ENCODE data around the gene FARS2. TPM values are rescaled to one million over a fixed set of nuclear protein-coding genes. Genes with fewer than 3 reads are reported as not detected.
"Not testable (repeated sequence)": the region's sequence is repeated elsewhere in the genome, so short reads cannot be mapped to it uniquely, and the experiment has no call there.

FARS2 gene
- total RNA-seq, 2 donors from 2014 or later, result 15.4 to 15.7 TPM

GRCh38 chr6:5677219-5678000, 416.1 kb downstream of the FARS2 start:
- no peak for DNase-seq
- peak; percentile 92 for ATAC-seq
- intact Hi-C loops (cut with DNase I, micrococcal nuclease), result no loop called here

DNA sequence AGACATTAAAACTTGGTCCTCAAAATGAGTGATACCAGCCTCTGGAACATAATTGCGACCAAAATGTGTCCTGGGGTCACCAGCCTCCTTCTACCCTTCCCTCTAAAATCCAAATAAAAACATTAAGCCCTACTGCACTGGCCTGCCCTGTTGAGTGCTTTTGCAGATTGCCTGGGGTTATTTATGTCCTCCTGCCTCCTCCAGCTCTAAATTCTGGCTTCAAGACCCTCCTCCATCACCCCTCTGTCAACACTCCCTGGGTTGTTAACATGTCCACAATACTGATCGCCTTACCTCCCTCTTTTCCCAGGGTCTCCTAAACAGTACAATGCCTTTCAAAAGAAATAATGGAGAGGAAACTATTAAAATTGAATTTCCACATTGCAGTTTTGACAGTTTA, 418.0 kb downstream of the FARS2 start:
- DNase-seq (no peak), ATAC-seq (no peak)
- intact Hi-C loops (cut with DNase I, micrococcal nuclease), result no loop called here

- DNase-seq (no peak), ATAC-seq (no peak)
- intact Hi-C loops (cut with DNase I, micrococcal nuclease), result no loop called here
Measured at GRCh38 chr6:5679691-5680090, 418.4 kb downstream of the FARS2 start.

- no peak for DNase-seq
- intact Hi-C loops (cut with DNase I, micrococcal nuclease), result no loop called here
- no peak for ATAC-seq
Measured at GRCh38 chr6:5680095-5680494, 418.8 kb downstream of the FARS2 start.

DNA sequence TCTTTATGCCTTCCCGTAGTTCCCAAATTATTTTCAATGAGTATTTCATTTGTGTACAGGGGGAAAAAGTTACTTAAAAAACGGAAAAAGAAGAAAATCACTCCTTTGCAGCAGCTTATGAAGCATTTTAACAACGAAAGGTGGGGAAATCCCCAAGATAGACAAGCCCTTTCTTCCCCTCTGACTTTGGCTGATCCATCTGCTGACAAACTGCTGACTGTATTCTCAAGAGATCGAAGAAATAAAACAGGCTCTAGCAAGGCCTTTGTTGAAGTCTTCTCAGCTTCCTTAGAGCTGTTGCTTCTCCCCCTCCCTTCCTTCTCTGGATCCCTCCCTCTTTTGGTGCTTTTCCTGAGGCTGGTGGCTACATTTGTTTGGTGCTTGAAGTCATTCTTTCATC, 420.2 kb downstream of the FARS2 start:
- intact Hi-C loops (cut with DNase I, micrococcal nuclease), result no loop called here
- DNase-seq (no peak), ATAC-seq (no peak)

- DNase-seq, result no peak
- intact Hi-C loops (cut with DNase I, micrococcal nuclease), result no loop called here
- no peak for ATAC-seq
Measured at GRCh38 chr6:5682530-5682929, 421.2 kb downstream of the FARS2 start.

- DNase-seq; intact Hi-C loops (cut with DNase I, micrococcal nuclease); ATAC-seq: not testable (repeated sequence)
Measured at GRCh38 chr6:5683747-5684146, 422.4 kb downstream of the FARS2 start.

- intact Hi-C loops (cut with DNase I, micrococcal nuclease), result no loop called here
- DNase-seq (no peak), ATAC-seq (no peak)
Measured at GRCh38 chr6:5684320-5685053, 423.2 kb downstream of the FARS2 start.

DNA sequence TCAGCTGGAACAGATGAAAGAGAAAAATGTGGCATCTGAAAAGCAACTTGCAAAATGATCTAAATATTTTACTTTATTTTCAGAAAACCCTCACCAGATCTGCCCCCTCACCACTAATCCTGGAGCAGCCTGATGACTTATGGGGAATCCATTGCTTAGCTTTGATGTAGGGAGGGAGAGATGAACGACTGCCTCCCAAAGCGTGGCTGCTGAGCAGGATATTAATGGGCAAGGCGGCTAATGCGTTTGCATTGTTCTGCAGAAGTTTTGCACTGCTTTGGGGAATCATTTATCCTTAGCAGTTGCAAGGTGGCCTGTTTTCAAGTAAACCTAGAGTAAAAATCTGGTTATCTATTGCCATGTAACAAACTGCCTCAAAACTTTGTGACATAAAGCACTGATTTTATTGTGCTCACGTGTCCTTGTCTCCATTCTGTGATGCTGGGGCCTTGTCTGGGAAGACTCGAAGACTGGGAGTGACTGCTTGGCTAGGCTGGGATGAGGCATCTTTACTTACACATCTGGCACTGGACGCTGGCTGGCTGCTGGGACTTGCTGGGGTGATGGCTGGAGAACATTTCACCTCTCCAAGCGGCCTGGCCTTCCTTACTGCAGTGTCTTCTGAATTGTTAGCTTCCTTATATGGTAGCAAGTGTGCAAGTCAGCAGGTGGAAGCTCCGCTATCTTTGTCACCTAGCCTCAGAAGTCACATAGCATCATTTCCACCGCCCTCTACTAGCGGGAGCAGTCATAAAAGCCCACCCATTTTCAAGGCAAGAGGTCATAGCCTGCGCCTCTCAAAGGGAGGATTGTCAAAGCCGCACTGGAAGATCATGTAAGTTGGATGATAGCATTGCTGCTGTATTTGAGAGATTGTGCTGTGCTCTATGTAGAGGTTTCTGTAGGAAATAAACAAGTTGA, 432.2 kb downstream of the FARS2 start:
- ATAC-seq, result no peak
- intact Hi-C loops (cut with DNase I, micrococcal nuclease), result no loop called here
- no peak for DNase-seq

- intact Hi-C loops (cut with DNase I, micrococcal nuclease), result no loop called here
- ATAC-seq, result peak; percentile 92
- DNase-seq, result peak in 1 of 2 donors; percentile 44
Measured at GRCh38 chr6:5695260-5696245, 434.2 kb downstream of the FARS2 start.

DNA sequence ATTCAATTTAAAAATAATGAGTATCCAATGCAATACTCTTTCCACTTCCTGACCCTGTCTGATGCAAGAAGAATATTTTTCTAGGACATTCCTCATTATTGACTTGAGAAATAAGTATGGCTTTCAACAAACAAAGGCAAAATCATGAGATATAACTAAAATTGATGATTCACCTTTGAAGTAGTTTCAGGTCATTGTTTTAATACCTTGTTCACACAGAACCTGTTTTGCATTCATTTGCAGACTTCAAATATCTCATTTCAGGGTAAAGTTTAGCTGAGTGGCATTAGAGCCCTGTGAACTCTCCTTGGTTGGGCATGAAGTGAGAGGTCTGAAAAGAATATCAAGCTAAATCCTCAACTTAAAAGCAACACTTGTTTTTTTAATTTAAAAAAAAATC, 436.2 kb downstream of the FARS2 start:
- intact Hi-C loops (cut with DNase I, micrococcal nuclease), result no loop called here
- DNase-seq (no peak), ATAC-seq (no peak)

DNA sequence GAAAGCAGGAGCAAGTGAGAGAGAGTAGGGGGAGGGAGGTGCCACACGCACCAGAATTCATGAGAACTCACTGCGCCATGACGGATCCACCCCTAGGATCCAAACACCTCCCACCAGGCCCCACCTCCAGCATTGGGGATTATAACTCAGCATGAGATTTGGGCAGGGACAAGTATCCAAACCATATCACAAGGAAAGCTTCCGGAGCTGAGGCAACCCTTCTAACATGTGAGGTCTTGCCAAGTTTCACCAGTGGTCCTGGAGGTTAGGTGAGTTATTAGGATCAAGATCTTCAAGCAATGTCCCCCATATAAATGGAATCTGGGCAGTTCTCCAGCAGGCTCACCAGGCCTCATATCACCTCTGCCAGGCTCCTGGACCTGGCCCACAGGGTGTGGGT, 437.0 kb downstream of the FARS2 start:
- DNase-seq (no peak), ATAC-seq (no peak)
- intact Hi-C loops (cut with DNase I, micrococcal nuclease), result no loop called here

DNA sequence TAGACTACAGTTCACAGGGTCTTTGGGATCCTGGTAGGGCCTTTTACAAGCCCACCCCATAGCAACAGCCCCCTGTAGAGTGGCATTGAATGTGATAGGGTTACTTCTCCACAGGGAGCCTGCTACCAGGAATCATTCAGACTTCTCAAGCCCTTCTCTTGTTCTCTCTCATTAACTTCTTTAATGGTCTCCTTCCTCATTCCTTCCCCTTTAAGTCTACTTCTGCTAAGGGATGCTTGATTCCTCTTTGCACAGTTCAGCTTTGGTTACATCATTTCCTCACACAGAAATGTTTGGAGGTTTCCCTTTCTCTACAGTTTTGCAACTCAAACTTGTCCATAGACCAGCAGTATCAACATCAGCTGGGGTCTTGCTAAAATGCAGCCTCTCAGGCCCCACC, 437.8 kb downstream of the FARS2 start:
- DNase-seq; ATAC-seq; intact Hi-C loops (cut with DNase I, micrococcal nuclease): not testable (repeated sequence)

- no peak for DNase-seq
- ATAC-seq, result no peak
- intact Hi-C loops (cut with DNase I, micrococcal nuclease), result no loop called here
Measured at GRCh38 chr6:5701174-5701573, 439.9 kb downstream of the FARS2 start.

DNA sequence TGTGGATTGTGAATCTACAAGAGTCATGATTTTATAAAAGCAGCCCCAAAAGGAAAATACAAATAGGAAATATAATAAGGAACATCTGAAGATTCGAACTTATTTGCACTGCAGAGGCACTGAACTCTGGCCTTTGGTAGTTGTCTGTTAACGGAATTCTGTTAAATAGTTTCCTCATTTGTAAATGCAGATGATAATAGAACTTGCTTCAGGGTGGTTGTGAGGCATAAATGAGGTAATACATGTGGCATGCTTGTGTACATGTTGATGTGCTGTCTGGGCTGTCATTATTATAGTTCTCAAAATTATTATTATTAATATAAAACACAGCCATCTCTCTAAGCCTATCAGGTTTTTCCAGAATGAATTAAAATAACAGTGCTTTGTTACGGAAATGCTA, 443.4 kb downstream of the FARS2 start:
- intact Hi-C loops (cut with DNase I, micrococcal nuclease), result no loop called here
- no peak for ATAC-seq
- no peak for DNase-seq

DNA sequence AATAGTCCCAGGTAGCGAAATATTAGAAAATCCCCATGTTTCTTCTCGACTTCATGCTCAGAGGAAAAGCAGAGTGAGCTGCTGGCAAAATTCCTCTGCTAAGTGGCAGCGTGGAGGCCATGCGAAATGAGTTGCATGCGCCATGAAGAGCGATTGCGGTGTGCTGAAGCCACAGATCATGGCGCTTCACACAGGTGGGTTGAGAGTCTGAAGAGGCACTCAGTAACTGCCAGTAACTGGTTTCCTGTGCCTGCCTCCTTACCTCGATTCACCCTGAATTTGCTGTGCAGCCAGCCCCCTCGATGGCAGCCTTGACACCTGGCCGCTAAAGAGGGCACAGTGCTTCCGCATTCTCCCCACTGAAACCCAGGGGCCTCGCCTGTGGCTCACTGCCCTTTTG, 443.9 kb downstream of the FARS2 start:
- DNase-seq (no peak), ATAC-seq (no peak)
- intact Hi-C loops (cut with DNase I, micrococcal nuclease), result no loop called here

DNA sequence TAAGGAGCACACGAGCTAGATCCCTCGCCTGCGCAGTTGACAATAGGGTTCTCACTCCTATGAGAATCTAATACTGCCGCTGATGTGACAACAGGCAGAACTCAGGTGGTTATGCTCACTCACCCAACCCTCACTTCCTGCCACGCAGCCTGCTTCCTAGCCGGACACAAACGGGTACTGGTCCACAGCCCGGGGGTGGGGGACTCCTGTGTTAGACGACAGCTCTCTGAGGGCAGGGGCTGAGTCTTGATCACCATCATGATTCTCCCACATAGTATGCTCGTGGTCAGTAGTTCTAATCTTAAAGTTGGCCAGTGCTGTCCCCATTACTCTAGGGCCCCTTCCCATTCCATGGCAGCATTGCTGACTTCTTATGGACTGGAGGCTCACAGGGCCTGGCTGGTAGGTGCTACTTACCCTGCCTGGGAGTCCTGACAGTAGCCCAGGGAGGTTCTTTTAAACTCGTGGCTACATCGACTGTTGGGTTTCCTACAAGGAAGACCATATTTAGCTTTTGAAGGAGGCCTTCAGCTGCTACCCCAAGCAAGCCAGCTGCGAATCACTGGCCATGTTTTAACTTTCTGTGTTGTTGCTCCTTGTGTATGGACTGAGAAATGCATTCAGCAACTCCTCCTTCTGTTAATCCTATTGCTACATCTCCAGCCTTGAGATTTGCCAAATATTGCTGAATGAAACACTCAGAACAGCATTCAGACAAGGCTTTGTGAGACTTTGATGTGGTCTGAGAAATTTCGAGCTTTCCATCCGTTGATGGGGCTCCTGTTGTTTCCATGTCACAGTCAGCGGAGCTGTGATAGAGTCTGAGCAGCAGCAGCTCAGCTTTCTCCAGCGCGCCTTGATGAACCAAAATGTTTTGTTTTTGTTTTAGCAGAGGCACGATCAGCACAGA, 445.1 kb downstream of the FARS2 start:
- ATAC-seq (no peak), DNase-seq (no peak)
- intact Hi-C loops (cut with DNase I, micrococcal nuclease), result no loop called here
